Upper lobe of left lung (tissue), 4 donors: ENCODE results near the gene PRKCE.

Experiments
- CTCF ChIP-seq, 6 experiments: fragments of 450-650 bp in 4 of 6; fragments of 200-600 bp in 2 of 6; sonication (generic) in 2 of 6; IDR thresholded peaks; one replicate each; pipeline ENCODE4 v1.5.1; 2016 to 2019; ENCODE audit warnings: antibody characterized with exemption in 6 of 6
- EP300 ChIP-seq, 4 donors: sonication (generic); formaldehyde crosslinking; IDR thresholded peaks; one replicate each; pipeline ENCODE4 v1.5.1; 2017; ENCODE audit warnings: antibody characterized with exemption in 4 of 4, control low read depth in 2 of 4
- POLR2A ChIP-seq, 4 donors: fragments of 450-650 bp; IDR thresholded peaks; one replicate each; pipeline ENCODE4 v1.5.1; 2016 to 2017; ENCODE audit warnings: antibody characterized with exemption in 4 of 4, mild to moderate bottlenecking in 2 of 4
- POLR2AphosphoS5 ChIP-seq, 2 donors: sonication (generic); formaldehyde crosslinking; IDR thresholded peaks; one replicate each; pipeline ENCODE4 v1.5.1; 2017; ENCODE audit warnings: antibody characterized with exemption in 2 of 2

GRCh38 chr2:45739796-45740485 is 88.5 kb downstream of the PRKCE start:
- TF ChIP-seq POLR2A (IDR thresholded peaks at IDR 0.05) (no peak), EP300 (IDR thresholded peaks at IDR 0.05) (no peak), POLR2AphosphoS5 (IDR thresholded peaks at IDR 0.05) (no peak), CTCF (IDR thresholded peaks at IDR 0.05) (no peak)
